MM.1S (cell line): Measurements from ENCODE around the gene NUP133.
"Not testable (repeated sequence)": the region's sequence is repeated elsewhere in the genome, so short reads cannot be mapped to it uniquely, and the experiment has no call there.

Experiments used
- DNase-seq: peaks from one replicate; pipeline ENCODE4 v3.0.0-alpha.2; 2015
- H2AFZ ChIP-seq: fragments of 300-600 bp; sonication (generic); 2 replicates; pipeline ENCODE4 v1.6.0; 2016; ENCODE audit warnings: antibody characterized with exemption, low read length
- H3F3A ChIP-seq: fragments of 300-600 bp; sonication (generic); 2 replicates; pipeline ENCODE4 v1.6.1; 2016; ENCODE audit warnings: mild to moderate bottlenecking, antibody characterized with exemption, low read length, moderate library complexity, mixed read lengths; ENCODE audit not compliant: insufficient read depth
- H3K27ac ChIP-seq: fragments of 300-600 bp; sonication (generic); 2 replicates; pipeline ENCODE4 v1.5.1; 2016; ENCODE audit warnings: mild to moderate bottlenecking, low read length
- H3K27me3 ChIP-seq: fragments of 300-600 bp; sonication (generic); replicated peaks from 2 replicates; pipeline ENCODE4 v1.6.0; 2016; ENCODE audit warnings: low read length; ENCODE audit not compliant: insufficient read depth
- H3K36me3 ChIP-seq: fragments of 300-600 bp; sonication (generic); replicated peaks from 2 replicates; pipeline ENCODE4 v1.6.1; 2016; ENCODE audit warnings: mild to moderate bottlenecking, low read length, mixed read lengths; ENCODE audit not compliant: insufficient read depth
- H3K4me1 ChIP-seq: fragments of 300-600 bp; sonication (generic); 2 replicates; pipeline ENCODE4 v1.6.1; 2016; ENCODE audit warnings: low read length, mixed read lengths
- H3K4me2 ChIP-seq: fragments of 300-600 bp; sonication (generic); 2 replicates; pipeline ENCODE4 v1.6.0; 2016; ENCODE audit warnings: low read depth, low read length
- H3K4me3 ChIP-seq: fragments of 300-600 bp; sonication (generic); 2 replicates; pipeline ENCODE4 v1.5.1; 2016; ENCODE audit warnings: low read length, mixed read lengths
- H3K79me2 ChIP-seq: fragments of 300-600 bp; sonication (generic); 2 replicates; pipeline ENCODE4 v1.6.1; 2016; ENCODE audit warnings: mixed run types, low read length, mixed read lengths
- H3K9ac ChIP-seq: fragments of 300-600 bp; sonication (generic); 2 replicates; pipeline ENCODE4 v1.6.1; 2016; ENCODE audit warnings: low read length, mixed read lengths
- H3K9me2 ChIP-seq: fragments of 300-600 bp; sonication (generic); replicated peaks from 2 replicates; pipeline ENCODE4 v1.6.1; 2016; ENCODE audit warnings: mild to moderate bottlenecking, low read length, mixed read lengths; ENCODE audit not compliant: insufficient read depth
- H3K9me3 ChIP-seq: fragments of 300-600 bp; sonication (generic); replicated peaks from 2 replicates; pipeline ENCODE4 v1.6.1; 2016; ENCODE audit warnings: mild to moderate bottlenecking, low read length, mixed read lengths; ENCODE audit not compliant: insufficient read depth
- H4K20me1 ChIP-seq: fragments of 300-600 bp; sonication (generic); 2 replicates; pipeline ENCODE4 v1.6.1; 2016; ENCODE audit warnings: mild to moderate bottlenecking, low read length, moderate library complexity, mixed read lengths; ENCODE audit not compliant: insufficient read depth
- CTCF ChIP-seq: fragments of 300-600 bp; sonication (generic); IDR thresholded peaks from 2 replicates; pipeline ENCODE4 v1.5.1; 2016; ENCODE audit warnings: antibody characterized with exemption, low read length, mixed read lengths
- EZH2 ChIP-seq: fragments of 300-600 bp; sonication (generic); optimal IDR thresholded peaks from 2 replicates; pipeline ENCODE3; 2017; ENCODE audit warnings: low read depth, mild to moderate bottlenecking, antibody characterized with exemption, low read length, mixed read lengths
- EZH2phosphoT487 ChIP-seq: fragments of 300-600 bp; sonication (generic); IDR thresholded peaks from 2 replicates; pipeline ENCODE4 v1.6.1; 2018; ENCODE audit warnings: antibody characterized with exemption, low read length

The NUP133 gene

GRCh38 chr1:229396585-229397206 is 111.4 kb downstream of the NUP133 start:
- no peak overlapping the region for H3K4me2 ChIP-seq
- no peak for DNase-seq
- no peak overlapping the region for H3K4me3 ChIP-seq
- no peak overlapping the region for H2AFZ ChIP-seq
- H3K9ac ChIP-seq, result no peak overlapping the region
- H3K9me2 ChIP-seq, result no peaks in the 10 kb centered on the region
- no peaks in the 10 kb centered on the region for H3K79me2 ChIP-seq
- H3F3A ChIP-seq, result no peaks in the 10 kb centered on the region
- H4K20me1 ChIP-seq, result no peaks in the 10 kb centered on the region
- H3K9me3 ChIP-seq, result no peaks in the 10 kb centered on the region
- H3K27ac ChIP-seq, result no peak overlapping the region
- H3K27me3 ChIP-seq, result no peaks in the 10 kb centered on the region
- TF ChIP-seq EZH2 (no peak), EZH2phosphoT487 (no peak), CTCF (no peak)
- no peaks in the 10 kb centered on the region for H3K36me3 ChIP-seq
- no peaks in the 10 kb centered on the region for H3K4me1 ChIP-seq

- not testable (repeated sequence) for H3K79me2 ChIP-seq, H3K9me2 ChIP-seq, H3F3A ChIP-seq, H3K4me1 ChIP-seq, H3K4me3 ChIP-seq, H4K20me1 ChIP-seq, H3K27me3 ChIP-seq, DNase-seq, H3K4me2 ChIP-seq, H2AFZ ChIP-seq, H3K27ac ChIP-seq, H3K9me3 ChIP-seq, H3K9ac ChIP-seq, H3K36me3 ChIP-seq
Observed at GRCh38 chr1:229394517-229394916, 113.6 kb downstream of the NUP133 start.

GRCh38 chr1:229392936-229393335 is 115.2 kb downstream of the NUP133 start:
- Histone ChIP-seq H3K9ac (no peak overlapping the region), H3K27ac (no peak overlapping the region), H3K4me3 (no peak overlapping the region), H3K27me3 (no peaks in the 10 kb centered on the region), H3K36me3 (no peaks in the 10 kb centered on the region), H3K9me3 (no peaks in the 10 kb centered on the region), H3F3A (no peaks in the 10 kb centered on the region), H4K20me1 (no peaks in the 10 kb centered on the region), H3K79me2 (no peaks in the 10 kb centered on the region), H3K4me1 (no peaks in the 10 kb centered on the region), H2AFZ (no peak overlapping the region), H3K4me2 (no peak overlapping the region), H3K9me2 (no peaks in the 10 kb centered on the region)
- DNase-seq, result no peak
- TF ChIP-seq CTCF (no peak), EZH2 (no peak), EZH2phosphoT487 (no peak)
